HG03432 (cell line): Measurements from ENCODE around the gene ITCH.

Source experiments
- ATAC-seq: cut with Tn5 transposase; IDR thresholded peaks from one replicate; pipeline ENCODE4 v1.9.1; 2021; ENCODE audit warnings: mild to moderate bottlenecking, moderate library complexity; ENCODE audit not compliant: unreplicated experiment

The ITCH gene

GRCh38 chr20:34526466-34526865, 163.4 kb downstream of the ITCH start:
- no peak for ATAC-seq

GRCh38 chr20:34527016-34527415, 163.9 kb downstream of the ITCH start:
- ATAC-seq = no peak

- no peak for ATAC-seq
Observed at GRCh38 chr20:34528921-34529297, 165.8 kb downstream of the ITCH start.

- ATAC-seq = no peak
Observed at GRCh38 chr20:34529742-34530141, 166.7 kb downstream of the ITCH start.

- ATAC-seq = no peak
Observed at GRCh38 chr20:34530342-34530741, 167.3 kb downstream of the ITCH start.

GRCh38 chr20:34531608-34532265, 168.7 kb downstream of the ITCH start:
- ATAC-seq = no peak

- no peak for ATAC-seq
Observed at GRCh38 chr20:34532320-34532719, 169.2 kb downstream of the ITCH start.

- ATAC-seq = no peak
Observed at GRCh38 chr20:34532756-34533155, 169.7 kb downstream of the ITCH start.

- ATAC-seq = no peak
Observed at GRCh38 chr20:34534391-34535165, 171.5 kb downstream of the ITCH start.

- no peak for ATAC-seq
Observed at GRCh38 chr20:34535301-34535840, 172.3 kb downstream of the ITCH start.

GRCh38 chr20:34535857-34536256, 172.8 kb downstream of the ITCH start:
- ATAC-seq = no peak

GRCh38 chr20:34536798-34537394, 173.8 kb downstream of the ITCH start:
- ATAC-seq = no peak

GRCh38 chr20:34537651-34538050, 174.6 kb downstream of the ITCH start:
- ATAC-seq = no peak

GRCh38 chr20:34538671-34539123, 175.6 kb downstream of the ITCH start:
- no peak for ATAC-seq

GRCh38 chr20:34539756-34540155, 176.7 kb downstream of the ITCH start:
- no peak for ATAC-seq

GRCh38 chr20:34540596-34541263, 177.7 kb downstream of the ITCH start:
- no peak for ATAC-seq

GRCh38 chr20:34541264-34541901, 178.3 kb downstream of the ITCH start:
- ATAC-seq = no peak

- ATAC-seq = no peak
Observed at GRCh38 chr20:34541917-34542316, 178.8 kb downstream of the ITCH start.

GRCh38 chr20:34542439-34542838, 179.4 kb downstream of the ITCH start:
- ATAC-seq = no peak

GRCh38 chr20:34543463-34544056, 180.5 kb downstream of the ITCH start:
- no peak for ATAC-seq
